Head of caudate nucleus (tissue), 42 donors: Measurements from ENCODE around the gene TIA1.
"Not testable (repeated sequence)": the region's sequence is repeated elsewhere in the genome, so short reads cannot be mapped to it uniquely, and the experiment has no call there.

Experiments used
- DNase-seq, 42 donors: peaks; one replicate each; pipeline versions ENCODE4 v3.0.0 to v3.0.0-alpha.2; 2020 to 2021; ENCODE audit warnings: mixed read lengths in 7 of 42
- intact Hi-C: fragments of 100-400 bp; cut with DNase I; formaldehyde crosslinking; loops from one replicate; pipeline ENCODE4 v1.15.0; 2022

TIA1 gene

DNA sequence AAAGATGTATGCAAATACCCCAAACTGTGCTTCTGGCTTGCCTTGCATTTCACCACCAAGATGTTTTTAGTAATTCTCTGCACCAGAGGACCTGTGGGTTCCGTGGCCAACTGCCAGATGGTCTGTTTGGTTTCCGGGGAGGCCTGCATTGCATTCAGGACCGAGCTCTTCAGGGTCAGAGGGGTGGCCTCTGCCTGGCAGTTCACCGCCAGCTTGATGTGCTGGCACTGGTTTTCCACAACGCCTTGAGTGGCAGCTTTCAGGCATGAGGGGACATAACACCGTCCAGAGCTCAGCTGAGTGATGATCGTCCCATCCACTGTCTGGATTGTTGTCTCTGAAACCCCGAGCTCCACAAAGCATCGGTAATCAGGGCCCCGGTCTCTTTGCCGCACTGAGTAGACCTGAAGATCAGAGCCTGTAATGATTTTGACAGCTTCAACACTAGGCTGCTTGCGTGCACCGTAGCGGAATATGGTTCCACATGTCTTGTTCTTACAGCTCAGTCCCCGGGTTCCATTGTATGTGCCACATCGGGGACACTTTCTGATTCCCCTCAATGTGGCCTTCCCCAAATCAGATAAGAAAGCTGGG is 67.0 kb downstream of the TIA1 start:
- DNase-seq = no peak
- intact Hi-C loops = no loop called here

GRCh38 chr2:70173520-70173919 is 74.9 kb downstream of the TIA1 start:
- intact Hi-C loops = no loop called here
- no peak for DNase-seq

DNA sequence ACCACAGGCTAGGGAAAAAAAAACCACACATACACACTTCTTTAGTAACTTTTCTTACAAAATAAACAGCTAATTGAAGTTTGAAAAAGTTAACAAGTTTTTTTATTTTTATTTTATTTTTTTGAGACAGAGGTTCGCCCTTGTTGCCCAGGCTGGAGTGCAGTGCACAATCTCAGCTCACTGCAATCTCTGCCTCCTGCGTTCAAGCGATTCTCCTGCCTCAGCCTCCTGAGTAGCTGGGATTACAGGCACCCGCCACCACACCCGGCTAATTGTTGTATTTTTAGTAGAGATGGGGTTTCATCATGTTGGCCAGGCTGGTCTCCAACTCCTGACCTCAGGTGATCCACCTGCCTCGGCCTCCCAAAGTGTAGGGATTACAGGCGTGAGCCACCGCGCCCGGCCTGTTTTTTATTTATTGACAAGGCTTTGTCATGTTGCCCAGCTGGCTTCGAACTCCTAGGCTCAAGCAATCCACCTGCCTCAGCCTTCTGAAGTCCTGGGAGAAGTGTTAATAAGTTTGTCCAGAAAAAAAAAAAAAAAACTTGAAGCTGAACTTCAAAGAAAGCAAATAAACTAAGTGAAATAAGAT is 78.7 kb downstream of the TIA1 start:
- not testable (repeated sequence) for DNase-seq

DNA sequence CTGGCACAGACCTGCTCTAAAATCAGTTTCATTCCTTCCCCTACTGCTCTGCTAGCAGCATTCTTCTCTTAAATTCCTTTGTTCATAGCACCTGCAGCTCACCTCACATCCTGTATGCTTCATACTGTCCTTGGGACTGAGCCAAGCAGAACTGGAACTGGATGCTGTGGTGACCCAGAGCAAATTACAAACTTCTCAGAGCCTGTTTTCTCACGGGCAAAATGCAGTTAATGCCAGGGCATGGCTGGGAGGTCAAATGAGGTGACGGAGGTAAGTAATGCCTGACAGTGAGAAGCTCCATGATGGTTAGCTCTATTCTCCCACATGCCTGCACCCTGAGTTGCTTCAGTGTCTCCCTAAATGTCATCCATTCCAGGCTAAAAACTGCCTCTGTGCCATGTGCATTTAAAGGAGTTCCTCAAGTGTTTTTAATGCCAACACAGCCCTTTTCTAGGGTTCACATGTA is 87.3 kb downstream of the TIA1 start:
- intact Hi-C loops = no loop called here
- DNase-seq = no peak

More for the DNA sequence above, 78.7 kb downstream of the TIA1 start:
- intact Hi-C loops = not testable (repeated sequence)

GRCh38 chr2:70160545-70160944 is 87.9 kb downstream of the TIA1 start:
- intact Hi-C loops = no loop called here
- DNase-seq = no peak
